HG02840 (cell line): Measurements from ENCODE around the gene UBE3C.
"Not testable (repeated sequence)": the region's sequence is repeated elsewhere in the genome, so short reads cannot be mapped to it uniquely, and the experiment has no call there.

ENCODE experiments used
- ATAC-seq: cut with Tn5 transposase; IDR thresholded peaks from one replicate; pipeline ENCODE4 v1.9.1; 2021; ENCODE audit warnings: mild to moderate bottlenecking, moderate library complexity, moderate number of reproducible peaks; ENCODE audit not compliant: unreplicated experiment, low FRiP score

The UBE3C gene

DNA sequence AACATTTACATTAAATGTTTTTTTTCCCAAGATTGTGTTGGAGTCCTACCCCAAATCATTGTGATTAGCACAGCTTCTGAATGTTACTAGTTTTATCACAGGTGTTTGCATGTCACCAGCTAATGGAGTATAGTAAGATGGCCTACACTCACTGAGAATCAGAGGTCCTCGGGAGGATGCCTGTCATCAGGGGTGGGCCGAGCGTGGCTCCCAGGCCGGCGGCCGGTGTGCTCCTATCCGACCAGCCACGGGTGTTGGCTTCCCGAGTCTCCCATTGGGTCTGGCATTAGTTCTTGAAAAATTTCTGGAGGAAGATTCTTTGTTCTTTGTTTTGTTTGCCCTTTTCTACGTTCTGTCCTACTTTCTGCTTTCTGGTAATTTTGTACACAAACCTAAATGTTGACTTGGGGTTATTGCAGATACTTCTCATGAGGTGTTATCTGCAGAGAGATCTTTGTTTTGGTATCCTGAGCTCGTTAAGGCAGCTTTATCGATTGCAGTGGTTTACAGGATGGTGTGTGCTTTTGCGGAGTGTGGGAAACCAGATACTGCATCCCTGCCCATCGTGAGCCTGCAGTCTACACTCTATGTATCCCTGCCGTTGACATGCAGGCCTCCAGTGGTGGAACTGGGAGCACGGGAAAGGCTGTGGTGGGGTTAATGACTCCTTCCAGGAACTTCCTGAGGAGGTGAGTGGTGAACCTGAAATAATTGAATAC, 130.8 kb downstream of the UBE3C start:
- no peak for ATAC-seq

DNA sequence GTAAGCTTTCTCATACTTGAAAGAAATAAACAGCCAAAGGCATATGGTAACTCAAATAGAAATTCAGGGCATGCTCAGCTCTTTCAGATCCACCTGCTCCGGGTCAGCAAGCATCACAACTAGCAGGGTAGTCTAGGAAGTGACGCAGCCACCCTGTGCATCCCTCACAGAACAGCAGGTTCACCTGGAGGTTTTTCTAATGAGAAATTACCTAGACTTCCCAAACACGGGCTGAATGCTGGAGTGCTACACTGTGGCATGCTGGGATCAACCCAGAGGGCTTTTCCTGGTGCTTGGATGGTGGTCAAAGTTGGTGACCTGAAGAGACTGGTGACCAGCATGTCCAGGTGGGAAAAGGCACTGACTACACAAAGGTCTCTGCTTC, 131.3 kb downstream of the UBE3C start:
- ATAC-seq = no peak

DNA sequence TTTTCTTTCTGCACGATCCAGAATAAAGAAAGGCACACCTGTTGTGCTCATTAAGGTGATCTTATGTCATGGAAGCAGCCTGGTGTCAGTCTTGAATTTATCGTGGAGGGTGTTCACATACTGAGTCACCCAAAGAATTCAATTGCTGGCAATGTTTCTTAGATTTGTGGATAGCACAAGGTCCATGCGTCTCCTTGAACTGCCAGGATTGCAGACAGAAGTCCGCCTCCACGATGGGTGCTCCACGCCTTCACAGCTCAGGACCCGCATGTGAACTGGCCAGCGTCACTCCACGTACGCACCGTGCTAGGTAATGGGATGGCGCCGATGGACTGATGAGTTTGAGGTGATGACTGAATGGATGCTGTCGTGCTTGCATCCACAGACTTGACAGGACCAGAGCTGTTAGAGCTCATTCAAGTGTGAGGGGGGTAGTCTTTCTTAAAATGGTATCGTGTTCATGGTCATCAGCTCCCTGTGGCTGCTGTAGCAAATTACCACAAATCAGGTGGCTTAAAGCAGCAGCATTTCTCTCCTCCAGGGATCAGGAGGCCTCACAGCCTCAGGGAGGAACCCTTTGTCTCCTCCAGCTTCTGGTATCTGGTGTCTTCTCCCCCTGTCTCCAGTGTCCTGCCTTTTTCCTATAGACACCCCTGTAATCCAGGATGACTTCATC, 132.7 kb downstream of the UBE3C start:
- ATAC-seq = no peak

DNA sequence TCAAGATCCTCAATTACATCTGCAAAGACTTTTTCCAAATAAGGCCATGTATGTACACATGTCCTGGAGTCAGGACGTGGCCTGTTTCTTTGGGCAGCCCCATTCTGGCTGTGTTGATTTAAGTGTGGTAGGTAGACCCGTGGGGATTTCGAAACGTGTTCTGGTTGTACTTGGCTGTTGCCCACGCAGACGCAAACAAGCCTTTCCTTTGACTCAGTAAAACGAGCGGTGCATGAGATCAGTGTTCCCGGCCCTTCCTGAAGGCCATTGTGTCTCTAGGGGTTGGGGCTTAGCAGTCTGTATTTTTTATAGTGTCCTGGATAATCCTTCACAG, 133.2 kb downstream of the UBE3C start:
- no peak for ATAC-seq

DNA sequence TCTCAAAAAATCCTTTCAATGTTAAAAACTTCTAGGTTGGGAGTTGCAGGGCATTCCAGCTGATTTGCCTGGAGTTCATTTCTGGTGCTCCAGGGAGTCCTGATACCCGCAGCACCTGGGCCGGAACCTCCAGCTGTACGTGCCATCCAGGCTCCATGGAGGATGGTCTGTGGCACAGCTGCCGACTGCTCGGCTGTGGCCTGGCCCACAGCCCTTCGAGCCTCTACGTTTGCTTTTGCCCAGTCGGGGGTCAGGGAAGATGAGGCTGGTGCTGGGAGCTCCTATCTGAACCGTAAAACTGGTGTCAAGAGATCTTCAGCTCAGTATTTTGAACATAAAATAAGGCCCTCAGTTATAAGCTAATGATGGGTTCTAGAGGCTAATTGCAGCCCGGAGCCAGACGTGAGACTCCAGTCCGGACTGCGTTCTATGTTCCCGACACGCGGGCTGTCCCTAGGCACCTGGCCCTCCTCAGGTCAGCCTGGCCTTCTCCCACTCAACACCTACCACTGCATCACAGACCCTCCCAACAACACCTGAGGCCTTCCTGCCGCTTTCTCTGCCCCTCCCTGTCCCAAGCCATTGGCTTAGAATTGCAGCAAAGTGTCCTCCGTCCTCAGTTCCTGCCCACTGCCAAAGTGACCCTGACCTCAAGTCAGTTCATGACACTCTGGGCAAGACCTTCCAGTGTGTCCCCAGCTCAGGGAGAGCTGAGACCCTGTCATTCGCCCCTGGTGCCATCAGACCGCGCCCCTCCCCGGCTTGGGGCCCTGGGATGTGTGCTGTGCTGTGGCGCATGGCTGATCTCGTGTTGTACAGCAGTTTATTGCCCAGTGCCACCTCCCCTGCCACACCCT, 133.9 kb downstream of the UBE3C start:
- no peak for ATAC-seq

DNA sequence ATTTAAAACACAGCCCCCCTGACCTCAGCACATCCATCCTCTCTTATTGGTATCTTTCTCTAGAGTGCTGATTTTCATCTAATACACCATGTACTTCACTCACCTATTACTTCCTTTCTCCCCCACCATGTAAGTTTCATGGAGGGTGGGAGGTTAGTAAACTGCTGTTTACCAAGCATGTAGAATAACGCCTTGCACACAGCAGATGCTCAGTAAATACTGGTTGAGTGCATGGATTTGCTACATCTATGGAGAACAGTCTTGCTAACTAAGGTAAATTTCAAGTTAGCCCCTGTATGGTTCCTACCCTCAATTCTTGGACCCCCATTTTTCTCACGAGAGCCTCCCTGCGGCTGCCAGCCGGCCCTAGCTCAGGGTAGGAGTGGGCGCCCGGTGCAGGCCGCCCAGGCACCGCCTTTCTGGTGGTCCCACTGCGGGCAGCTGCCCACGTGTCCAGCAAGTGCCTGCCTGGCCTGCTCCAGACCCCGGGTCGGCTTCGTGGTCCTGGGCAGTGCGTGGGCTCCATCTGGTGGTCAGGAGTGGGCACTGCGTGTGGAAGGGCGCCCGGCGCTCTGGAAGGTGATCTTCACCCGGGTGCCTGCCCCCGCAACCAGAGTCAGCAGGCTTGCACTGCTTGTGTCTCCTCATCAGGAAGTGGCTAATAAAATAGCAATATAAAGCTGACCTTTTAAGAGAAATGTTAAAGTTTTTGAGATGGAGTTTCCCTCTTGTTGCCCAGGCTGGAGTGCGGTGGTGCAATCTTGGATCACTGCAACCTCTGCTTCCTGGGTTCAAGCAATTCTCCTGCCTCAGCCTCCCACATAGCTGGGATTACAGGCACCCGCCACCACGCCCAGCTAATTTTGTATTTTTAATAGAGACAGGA, 134.7 kb downstream of the UBE3C start:
- no peak for ATAC-seq

DNA sequence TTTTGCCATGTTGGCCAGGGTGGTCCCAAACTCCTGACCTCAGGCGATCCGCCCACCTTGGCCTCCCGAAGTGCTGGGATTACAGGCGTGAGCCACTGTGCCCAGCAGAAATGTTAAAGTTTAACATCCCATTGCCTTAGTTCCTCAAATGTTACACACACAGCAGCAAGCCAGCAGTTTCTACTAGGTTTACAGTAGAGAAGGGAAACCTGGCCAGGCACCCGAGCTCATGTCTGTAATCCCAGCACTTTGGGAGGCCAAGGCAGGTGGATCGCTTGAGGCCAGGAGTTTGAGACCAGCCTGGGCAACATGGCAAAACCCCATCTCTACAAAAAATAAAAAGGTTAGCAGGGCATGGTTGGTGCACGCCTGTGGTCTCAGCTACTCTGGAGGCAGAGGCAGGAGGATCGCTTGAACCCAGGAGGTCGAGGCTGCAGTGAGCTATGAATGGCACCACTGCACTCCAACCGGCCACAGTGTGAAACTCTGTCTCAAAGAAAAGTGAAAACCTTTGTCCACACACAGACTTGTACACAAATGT, 135.4 kb downstream of the UBE3C start:
- ATAC-seq = not testable (repeated sequence)

DNA sequence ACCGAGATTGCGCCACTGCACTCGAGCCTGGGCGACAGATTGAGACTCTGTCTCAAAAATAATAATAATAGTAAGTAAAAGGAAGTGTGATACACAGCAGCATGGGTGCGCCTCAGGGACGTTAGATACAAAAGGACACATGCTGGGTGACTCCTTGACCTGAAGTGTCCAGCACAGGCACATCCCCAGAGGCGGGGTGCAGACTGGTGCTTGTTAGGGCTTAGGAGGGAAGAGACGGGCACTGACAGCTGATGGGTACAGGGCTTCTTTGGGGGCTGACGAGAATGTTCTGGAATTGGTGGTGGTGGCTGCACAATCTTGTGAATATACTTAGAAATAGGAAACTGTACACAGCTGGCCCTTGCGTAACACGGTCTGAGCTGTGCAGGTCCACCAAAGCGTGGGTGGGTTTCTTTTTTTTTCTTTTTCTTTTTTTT, 136.3 kb downstream of the UBE3C start:
- no peak for ATAC-seq

DNA sequence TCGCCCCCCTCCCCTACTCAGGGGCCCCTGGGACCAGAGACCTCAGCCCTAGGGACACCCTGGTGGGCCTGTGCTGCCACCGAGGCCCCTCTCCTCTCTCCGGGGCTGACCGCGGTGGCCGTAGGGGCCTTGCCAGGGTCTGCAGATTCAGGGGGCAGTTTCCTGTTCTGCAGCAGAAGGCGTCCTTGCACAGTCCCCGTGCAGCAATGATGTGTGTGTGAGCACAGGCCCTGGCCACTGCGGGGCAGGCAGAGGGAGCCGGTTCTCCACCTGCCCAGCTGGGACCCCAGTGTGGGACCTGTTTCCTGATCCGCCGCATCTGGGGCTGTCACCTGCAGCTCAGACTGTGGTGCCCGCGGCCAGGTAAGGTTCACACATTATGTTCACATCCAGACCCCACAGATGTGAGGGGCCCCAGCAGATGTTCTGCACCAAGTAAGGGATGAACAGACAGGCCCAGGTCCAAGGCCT, 137.4 kb downstream of the UBE3C start:
- no peak for ATAC-seq

DNA sequence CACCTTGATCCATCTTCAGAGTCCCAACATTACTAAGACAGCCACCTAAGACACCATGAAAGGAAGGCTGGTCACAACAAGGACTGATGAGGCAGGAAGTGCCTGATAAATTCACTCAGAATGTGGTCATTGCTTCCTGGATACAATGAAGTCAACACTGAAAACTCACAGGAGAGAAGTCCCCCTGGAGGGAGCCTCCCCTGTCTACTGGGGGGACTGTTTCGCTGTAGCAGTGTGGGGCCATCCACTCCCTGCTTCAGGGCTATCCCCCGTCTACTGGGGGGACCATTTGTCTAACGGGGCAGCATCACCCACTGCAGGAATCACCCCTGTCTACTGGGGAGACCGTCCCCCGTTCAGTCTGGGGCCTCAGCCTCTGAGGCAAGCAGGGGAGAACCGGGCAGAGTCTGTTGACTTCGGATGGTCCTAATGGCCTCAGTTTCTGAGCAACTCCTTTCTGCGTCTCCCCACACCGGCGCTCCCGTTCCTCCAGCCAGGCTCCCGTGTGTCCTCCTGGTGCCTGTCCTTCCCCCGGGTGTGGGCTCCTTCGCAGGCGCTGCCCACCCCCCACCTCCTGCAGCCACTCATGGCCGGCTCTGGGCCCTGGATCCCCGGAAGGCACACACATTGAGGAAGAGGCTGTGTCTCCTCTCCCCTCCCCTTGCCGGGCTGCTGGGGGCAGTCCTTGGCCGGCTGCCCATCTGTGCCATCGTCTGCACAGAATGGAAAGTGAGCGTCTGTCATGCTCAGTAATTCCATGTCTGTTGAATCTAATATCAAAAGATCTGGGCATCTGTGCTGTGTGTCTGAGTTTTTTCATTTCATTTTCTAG, 138.2 kb downstream of the UBE3C start:
- no peak for ATAC-seq

DNA sequence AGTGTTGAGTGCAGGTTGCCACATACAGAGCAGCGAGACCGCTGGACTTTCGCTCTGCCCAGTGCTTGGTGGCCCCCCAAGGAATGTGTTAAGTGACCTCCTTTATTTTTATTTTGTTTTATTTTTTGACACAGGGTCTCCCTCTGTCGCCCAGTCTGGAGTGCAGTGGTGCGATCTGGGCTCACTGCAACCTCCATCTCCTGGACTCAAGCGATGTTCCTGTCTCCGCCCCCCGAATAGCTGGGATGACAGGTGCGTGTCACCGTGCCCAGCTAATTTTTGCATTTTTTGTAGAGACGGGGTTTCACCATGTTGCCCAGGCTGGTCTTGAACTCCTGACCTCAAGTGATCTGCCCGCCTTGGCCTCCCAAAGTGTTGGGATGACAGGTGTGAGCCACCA, 138.8 kb downstream of the UBE3C start:
- ATAC-seq = not testable (repeated sequence)

DNA sequence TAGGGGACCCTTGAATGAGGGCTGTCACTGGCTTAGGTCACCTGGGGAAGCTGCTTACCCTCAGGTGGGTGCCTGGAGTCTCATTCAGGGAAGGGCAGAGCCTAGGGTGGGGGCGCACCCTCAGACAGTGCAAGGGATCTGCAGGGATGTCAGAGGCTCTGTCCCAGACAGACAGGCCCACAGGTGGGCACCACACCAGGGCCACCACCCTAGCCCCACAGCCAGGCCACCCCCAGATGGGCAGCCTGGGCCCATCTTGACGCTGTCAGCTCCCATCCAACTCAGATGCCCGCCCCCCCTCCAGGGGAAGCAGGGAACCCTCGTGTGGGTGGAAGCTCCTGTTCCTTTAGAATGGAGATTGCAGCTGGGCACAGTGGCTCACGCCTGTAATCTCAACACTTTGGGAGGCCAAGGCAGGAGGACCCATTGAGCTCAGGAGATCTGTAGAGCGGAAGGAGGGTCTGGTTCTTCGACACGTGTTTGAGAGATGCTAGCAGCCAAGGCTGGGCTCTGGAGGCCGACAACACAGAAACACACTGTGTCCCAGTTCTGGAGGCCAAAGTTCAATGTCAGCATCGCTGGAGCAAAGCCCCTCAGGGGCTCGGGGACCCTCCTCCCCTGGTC, 139.6 kb downstream of the UBE3C start:
- ATAC-seq = no peak

DNA sequence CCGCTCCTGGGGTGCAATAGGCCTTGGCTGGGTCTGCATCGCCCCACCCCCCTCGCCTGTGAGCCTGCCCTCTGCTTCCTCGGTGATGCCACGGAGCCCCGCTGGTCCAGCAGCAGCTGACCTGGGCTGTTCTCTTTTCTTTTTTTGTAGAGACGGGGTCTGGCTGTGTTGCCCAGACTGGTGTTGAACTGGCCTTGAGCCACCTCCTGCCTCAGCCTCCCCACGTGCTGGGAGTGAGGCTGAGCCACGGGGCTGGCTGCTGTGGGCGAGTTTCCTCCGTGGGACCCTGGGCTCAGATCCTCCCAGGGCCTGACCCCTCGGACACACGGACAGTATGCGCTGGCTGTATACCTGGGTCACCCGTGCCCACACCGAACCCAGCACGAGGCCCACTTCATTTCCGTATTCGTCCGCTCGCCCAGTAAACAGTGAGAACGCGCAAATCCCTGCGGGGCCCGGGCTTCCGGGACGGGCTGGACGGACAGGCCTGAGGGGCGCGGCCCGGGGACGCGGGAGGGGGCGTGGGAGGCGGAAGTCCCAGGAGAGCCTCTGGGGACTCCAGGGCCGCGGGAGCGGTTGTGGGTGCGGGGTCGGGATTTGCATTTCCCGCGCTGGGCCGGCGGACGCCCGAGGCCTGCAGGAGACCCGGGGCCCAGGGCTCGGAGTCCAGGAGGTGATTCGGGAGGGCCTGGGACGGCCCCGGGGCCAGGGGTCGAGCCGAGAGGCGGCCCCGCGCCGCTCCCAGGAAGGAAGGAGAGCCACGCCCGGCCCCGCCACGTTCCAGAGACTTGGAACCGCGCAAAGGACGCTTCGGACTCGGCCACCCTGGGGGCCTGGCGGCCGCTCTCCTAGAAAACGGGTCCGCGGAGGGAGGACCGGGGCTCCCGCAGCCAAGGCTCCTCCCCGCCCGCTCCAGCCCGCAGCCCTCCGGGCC, 140.3 kb downstream of the UBE3C start:
- no peak for ATAC-seq

DNA sequence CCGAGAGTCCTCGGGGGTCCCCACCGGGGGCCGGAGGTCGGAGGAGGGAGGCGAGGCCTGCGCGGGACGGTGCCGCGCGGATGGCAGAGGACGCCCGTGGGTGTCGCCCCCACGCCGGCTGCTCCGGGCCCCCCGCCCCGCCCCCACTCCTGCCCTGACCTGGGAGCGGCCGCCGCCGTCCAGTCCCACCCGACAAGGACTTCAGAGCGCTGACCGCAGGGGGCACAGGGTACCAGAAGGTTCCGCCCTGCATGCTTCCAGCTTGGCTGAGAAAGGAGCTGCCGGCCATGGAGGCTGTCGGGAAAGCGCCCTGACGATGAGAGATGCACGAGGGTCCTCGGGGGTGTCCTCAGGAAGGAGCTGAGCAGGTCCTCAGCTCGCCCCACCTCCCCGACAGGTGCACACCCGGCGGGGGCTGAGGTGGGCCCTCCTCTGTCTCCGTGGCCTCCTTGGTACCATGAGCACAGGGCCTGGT, 141.1 kb downstream of the UBE3C start:
- no peak for ATAC-seq

DNA sequence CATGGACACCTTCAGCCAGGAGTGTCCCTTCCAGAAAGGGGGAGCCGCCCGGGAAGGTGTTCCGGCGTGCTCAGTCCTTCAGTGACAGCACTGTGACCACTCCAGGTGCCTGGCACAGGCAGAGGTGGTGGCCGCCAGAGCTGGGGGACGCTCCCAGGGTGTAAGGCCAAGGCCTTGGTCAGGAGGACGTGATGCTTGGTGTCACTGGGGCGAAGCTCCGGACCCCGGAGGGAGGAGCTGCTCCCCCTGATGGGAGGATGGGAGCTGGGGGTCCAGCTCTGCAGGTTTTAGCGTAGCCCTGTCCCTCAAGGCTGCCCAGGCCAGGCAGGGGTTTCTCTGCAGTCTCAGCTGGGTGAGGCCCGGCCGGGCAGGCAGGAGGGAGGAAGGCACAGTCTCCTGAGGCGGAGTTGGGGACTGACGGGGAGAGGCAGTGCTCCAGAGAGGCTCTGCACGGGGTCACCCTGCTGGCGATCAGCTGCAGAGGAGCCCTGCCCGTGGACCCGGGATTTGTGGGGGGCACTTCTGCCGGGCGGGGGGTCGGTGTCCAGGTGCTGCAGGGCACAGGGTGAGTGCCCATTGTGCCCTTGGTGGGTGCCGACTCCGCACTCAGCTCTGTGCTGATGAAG, 141.6 kb downstream of the UBE3C start:
- no peak for ATAC-seq

DNA sequence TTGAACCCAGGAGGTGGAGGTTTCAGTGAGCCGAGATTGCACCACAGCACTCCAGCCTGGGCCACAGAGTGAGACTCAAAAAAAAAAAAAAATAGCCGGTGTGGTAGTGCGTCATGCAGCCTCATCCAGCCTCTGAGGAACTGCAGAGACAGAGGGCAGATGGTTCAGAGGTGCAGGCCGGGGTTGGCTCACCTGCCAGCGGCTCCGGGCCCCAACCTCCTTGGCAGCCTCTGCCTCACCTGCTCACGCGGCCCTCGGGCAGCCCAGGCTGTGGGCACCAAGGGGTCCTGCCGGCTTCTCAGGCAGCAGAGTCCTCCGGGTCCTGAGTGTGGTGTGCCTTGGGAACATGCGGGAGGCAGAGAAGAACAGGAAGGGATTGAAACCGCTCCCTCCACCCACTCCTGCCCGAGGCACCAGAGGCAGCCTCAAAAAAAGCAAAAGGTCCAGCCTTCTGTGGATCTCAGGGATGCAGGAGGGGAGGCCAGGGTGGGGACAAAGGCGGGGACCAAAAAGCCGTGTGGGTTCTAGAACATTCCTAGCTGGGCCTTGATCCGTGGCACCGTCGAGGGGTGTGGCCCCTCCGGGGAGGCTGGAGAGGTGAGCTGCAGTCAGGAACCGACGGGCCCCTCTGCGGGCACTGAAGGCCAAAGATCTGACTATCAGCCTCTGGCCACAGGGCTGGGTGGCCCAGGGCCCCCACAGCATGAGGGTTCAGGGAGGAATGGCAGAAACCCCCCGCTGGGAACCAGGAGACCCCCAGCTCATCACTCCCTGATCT, 142.7 kb downstream of the UBE3C start:
- no peak for ATAC-seq
